GM19035 (cell line): ENCODE data around the gene IRF5.
A peak's percentile ranks its signal among the peaks of the same experiment; 100 is the strongest.
"Not testable (repeated sequence)": the region's sequence is repeated elsewhere in the genome, so short reads cannot be mapped to it uniquely, and the experiment has no call there.

ENCODE experiments used
- ATAC-seq: cut with Tn5 transposase; IDR thresholded peaks from one replicate; pipeline ENCODE4 v1.9.1; 2021; ENCODE audit not compliant: unreplicated experiment

The IRF5 gene

GRCh38 chr7:128955981-128956380 lies 18.3 kb downstream of the IRF5 start:
- ATAC-seq, result no peak

DNA sequence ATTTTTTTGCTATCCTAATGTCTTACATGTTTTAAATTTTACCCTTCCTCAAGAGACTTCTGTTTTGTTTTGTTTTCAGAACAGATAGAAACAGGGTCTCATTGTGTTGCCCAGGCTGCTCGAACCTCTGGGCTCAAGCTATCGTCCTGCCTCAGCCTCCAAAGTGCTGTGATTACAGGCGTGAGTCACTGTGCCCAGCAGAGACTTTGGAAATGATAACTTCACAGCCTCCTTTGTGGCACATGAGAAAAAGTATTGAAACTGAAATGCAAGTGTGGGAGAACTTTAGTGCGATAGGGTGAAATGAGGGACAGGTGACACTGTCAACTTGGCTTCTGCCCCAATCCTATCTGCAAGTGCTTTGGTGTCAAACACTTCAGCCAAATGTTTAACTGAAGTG lies 21.6 kb downstream of the IRF5 start:
- ATAC-seq, result no peak

GRCh38 chr7:128961030-128961659 lies 23.4 kb downstream of the IRF5 start:
- ATAC-seq, result no peak

DNA sequence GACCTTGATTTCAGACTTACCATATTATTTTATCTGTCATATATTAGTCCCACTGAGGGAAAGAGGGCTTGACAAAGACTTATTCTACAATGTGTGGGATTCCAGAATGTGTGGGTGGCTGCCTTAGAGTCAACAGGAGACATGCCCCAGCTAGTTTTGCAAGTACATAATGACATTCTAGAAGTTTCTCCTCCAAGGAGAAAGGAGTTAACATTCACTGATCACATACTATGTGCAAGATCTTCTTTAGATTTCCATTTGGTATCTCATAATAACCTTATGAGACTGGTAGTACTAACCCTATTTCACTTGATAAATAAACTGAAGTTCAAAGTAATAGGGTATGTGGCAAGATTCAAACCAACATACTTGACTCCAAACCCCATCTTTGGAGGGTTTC lies 25.2 kb downstream of the IRF5 start:
- peak; percentile 36 for ATAC-seq

DNA sequence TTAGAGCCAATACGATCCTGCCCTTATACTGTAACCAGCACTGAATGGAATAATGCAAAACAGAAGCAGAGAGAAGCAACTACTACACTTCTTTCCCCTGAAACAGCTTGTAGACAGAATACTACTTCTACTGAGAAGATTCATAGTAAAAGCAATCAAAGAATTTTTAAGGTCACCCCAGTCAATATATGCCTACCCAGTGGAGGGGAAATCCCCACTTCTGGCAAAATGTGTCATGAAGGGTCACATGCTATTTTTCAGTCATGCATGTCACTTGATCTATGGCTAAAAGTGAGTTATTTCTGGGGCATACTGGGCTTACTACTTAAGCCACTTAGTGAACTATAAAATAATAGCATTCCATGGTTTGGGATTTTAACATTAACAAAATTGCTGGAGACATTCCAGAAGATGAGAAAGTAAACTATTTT lies 25.6 kb downstream of the IRF5 start:
- ATAC-seq, result peak; percentile 85

- no peak for ATAC-seq
Observed at GRCh38 chr7:128968624-128969023, 30.9 kb downstream of the IRF5 start.

GRCh38 chr7:128974241-128974934 lies 36.7 kb downstream of the IRF5 start:
- no peak for ATAC-seq

DNA sequence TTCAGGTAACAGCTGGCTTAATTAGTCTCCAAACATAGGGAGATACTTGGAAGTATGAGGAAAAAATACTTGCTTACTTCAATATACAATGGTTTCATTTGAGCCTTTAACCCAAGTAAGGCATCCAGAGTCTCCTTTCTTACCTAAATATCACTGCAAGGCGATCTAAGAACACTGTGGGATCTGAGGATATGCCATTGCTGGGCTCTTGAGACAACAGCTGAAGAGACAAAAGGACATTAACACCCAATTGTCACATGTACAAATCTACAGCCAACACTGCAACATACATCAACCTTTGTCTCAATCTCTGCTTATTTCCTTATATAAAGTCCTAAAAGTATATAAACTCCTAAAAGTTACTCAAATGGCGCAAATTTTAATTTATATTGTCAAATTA lies 44.4 kb downstream of the IRF5 start:
- no peak for ATAC-seq

DNA sequence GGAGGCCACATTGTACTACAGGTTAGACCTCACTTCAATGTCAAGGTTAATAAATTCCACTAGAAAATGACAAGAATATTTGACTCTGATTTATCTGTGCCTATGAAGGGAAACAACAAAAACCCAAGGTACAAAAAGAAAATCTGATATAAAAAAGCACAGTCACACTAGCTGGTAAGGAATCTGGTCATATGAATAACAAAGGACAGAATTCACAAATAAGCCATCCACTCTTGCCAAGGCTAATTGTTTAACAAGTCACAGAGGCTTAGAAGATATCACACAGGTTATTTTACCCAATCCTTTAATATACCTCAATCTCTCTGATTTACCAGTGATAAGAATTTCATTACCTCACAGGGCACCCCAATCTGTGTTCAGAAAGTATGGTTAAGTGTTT lies 47.9 kb downstream of the IRF5 start:
- no peak for ATAC-seq

- ATAC-seq, result no peak
Observed at GRCh38 chr7:128986609-128987008, 48.9 kb downstream of the IRF5 start.

- no peak for ATAC-seq
Observed at GRCh38 chr7:128988372-128988771, 50.6 kb downstream of the IRF5 start.

DNA sequence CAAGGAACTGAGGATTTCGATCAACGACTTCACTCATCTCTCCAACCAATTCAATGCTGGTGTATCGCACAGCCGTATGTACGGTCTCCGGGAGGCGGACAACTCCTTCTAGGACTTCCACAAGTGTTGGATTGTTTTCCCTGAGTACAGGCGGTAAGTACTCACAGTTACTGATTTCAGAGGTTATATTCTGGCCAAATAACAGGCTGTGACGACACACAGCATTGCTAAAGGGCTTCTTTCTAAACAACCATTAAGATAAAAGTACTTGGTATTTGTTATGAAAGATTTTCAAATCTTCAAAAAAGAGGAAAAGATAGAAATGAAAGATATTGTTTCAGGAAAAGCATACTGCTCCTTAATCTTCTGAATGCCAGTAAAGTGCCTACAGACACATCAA lies 52.2 kb downstream of the IRF5 start:
- ATAC-seq, result no peak

DNA sequence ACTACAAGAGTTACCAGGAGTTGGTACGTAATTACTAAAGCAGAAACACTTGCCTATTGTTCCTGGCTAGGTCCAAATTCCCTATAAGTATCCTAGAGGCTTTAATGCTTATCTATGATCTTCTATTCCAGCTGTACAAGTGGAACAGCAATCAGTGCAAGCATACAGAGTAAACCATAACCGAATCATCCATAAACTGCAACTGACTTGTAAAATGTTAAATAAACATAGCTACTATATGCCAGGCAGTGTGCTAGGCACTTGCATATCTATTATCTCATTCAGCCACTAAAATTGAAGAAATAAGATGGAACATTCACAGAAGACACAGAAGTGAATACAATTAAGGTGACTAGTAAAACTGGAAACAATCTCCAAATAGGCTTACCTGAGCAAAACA lies 55.7 kb downstream of the IRF5 start:
- ATAC-seq, result no peak

DNA sequence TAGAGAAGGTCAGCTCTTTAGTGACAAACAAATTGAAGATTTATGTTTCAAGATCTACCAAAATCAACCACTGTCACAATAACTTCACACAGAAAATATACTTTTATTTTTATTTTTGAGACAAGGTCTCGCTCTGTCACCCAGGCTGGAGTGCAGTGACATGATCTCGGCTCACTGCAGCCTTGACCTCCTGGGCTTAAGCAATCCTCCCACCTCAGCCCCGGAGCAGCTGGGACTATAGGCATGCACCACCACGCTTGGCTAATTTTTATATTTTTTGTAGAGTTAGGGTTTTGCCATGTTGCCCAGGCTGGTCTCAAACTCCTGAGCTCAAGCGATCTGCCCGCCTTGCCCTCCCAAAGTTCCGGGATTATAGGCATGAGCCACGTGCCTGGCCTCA lies 56.8 kb downstream of the IRF5 start:
- not testable (repeated sequence) for ATAC-seq

DNA sequence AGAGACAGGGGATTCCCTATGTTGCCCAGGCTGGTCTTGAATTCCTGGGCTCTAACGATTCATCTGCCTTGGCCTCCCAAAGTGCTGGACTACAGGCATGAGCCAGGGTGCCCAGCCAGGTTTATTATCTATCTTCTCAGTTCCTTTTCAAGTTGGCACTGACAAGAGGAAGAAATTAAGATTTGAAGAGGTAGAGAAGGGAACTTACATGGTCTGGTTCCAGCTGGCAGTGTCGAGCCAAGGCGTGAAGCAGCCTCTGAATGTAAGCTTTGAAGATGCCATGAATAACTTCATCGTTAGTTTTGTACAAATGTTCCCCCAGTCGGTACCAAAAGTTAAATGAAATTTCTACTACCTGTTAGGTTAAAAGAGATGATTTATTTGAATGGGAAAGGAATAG lies 59.5 kb downstream of the IRF5 start:
- ATAC-seq, result no peak
